ENCODE data around the gene NUBP1. TPM values are rescaled to one million over a fixed set of nuclear protein-coding genes. Genes with fewer than 3 reads are reported as not detected.

NUBP1 gene
- total and polyA plus RNA-seq, 9 of the 15 experiments (the other 6 are each of a cell fraction or from before 2014, with no cell fraction given): 17.2 to 55.1 (median 35.6) TPM

- TF ChIP-seq GTF3C2 (IDR thresholded peaks at IDR 0.05; ENCODE audit: borderline replicate concordance, extremely low read depth, insufficient read length) (no peak), POLR3G (IDR thresholded peaks at IDR 0.05; ENCODE audit: extremely low read depth, insufficient read length, insufficient replicate concordance) (no peak), MCM5 (IDR thresholded peaks at IDR 0.05; ENCODE audit: low read depth) (no peak), EZH2 (IDR thresholded peaks at IDR 0.05; ENCODE audit: borderline replicate concordance, low read depth, low read length) (no peak)
Observed at GRCh38 chr16:10743227-10743609, 424 bp upstream of the NUBP1 start (continued).

DNA sequence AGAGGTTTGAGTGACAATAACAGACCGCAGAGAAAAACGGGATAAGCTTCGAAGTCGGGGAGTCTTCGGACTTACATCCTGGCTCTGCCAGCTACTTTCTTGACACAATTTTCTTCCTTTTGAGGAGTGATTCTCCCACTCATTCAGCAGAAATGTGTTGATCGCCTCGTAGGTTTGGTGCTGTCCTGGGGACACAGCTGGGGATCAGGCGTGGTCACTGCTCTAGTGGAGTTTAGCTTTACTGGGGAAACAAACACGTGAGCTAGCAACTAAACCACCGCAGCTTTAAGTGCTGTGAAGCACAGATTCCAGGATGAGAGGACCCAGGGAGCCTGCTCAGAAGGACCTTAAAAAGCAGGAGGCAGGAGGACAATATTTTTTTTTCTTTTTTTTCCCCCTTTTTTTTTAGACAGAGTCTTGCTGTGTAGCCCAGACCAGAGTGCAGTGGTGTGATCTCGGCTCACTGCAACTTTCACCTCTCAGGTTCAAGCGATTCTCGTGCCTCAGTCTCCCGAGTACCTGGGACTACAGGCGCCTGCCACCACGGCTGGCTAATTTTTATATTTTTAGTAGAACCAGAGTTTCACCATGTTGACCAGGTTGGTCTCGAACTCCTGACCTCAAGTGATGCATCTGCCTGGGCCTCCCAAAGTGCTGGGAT, 858 bp downstream of the NUBP1 start:
- H3K9ac ChIP-seq (ENCODE audit: insufficient read depth in 1 of 2, low read depth in 2 of 2, low read length in 2 of 2): peak overlapping the region; percentile 80 to 88
- H3K4me3 ChIP-seq: peak overlapping the region; percentile 66
- no peaks in the 10 kb centered on the region for H3K9me1 ChIP-seq (ENCODE audit: control insufficient read depth, insufficient read depth, low read length)
- intact Hi-C loops (cut with micrococcal nuclease) (no loop called here), in situ Hi-C loops (cut with MboI) (loop anchor here (5.0 kb wide), 2 partner anchors 168 to 492 kb away; no protein-coding TSS in a partner anchor)
- WGBS (ENCODE audit: insufficient coverage, low coverage, missing lambda C conversion rate): 32% methylated on average over 16 of the region's 17 CpGs
- peak overlapping the region; percentile 95 for H2AFZ ChIP-seq (ENCODE audit: low read depth, low read length)
- no peaks in the 10 kb centered on the region for H3K27me3 ChIP-seq (ENCODE audit: control insufficient read depth in 2 of 2, insufficient read depth in 2 of 2, low read length in 2 of 2)
- CTCF ChIA-PET (ENCODE audit: low intra/inter-chr PET ratio): no interaction called here
- H3K36me3 ChIP-seq (ENCODE audit: control insufficient read depth, insufficient read depth, low read length): peaks cover 38% of the 10 kb centered on the region; the same call in 2 of the 3 replicates
- H3K4me2 ChIP-seq (ENCODE audit: insufficient read depth, low read length): peak overlapping the region; percentile 97
- TSS peak; percentile 89 for BruUV-seq (replicated peaks)
- peak in 1 of 4 experiments; percentile 44 for DNase-seq (ENCODE audit: extremely low read depth in 1 of 4, low spot score in 3 of 4)
- peaks cover 9% of the 10 kb centered on the region; the same call in 2 of the 3 replicates for H3K79me2 ChIP-seq (ENCODE audit: control insufficient read depth, insufficient read depth, low read length)
- peak; percentile 29 for ATAC-seq
- peaks cover 23 to 24% of the 10 kb centered on the region in 2 experiments for H3K4me1 ChIP-seq (replicated peaks in 1 of 2; ENCODE audit: control insufficient read depth in 2 of 2, insufficient read depth in 2 of 2, low read length in 2 of 2)
- H4K20me1 ChIP-seq (replicated peaks; ENCODE audit: control insufficient read depth, insufficient read depth, low read length): no peaks in the 10 kb centered on the region
- H3K9me3 ChIP-seq (replicated peaks; ENCODE audit: control insufficient read depth, insufficient read depth, low read depth, low read length): no peaks in the 10 kb centered on the region
- peak overlapping the region; percentile 99 for H3K27ac ChIP-seq (ENCODE audit: extremely low read depth, low read depth, low read length)
- FAIRE-seq: no peak
- POLR2A ChIA-PET: interaction anchor here (0.5 to 1.9 kb wide), 11 partner anchors 9 to 1885 kb away, joined by 3 to 21 read pairs (median 3); no protein-coding TSS in a partner anchor
- TF ChIP-seq, protein P1, sequence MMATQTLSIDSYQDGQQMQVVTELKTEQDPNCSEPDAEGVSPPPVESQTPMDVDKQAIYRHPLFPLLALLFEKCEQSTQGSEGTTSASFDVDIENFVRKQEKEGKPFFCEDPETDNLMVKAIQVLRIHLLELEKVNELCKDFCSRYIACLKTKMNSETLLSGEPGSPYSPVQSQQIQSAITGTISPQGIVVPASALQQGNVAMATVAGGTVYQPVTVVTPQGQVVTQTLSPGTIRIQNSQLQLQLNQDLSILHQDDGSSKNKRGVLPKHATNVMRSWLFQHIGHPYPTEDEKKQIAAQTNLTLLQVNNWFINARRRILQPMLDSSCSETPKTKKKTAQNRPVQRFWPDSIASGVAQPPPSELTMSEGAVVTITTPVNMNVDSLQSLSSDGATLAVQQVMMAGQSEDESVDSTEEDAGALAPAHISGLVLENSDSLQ (IDR thresholded peaks at IDR 0.05): no peak
- TF ChIP-seq, protein P2, sequence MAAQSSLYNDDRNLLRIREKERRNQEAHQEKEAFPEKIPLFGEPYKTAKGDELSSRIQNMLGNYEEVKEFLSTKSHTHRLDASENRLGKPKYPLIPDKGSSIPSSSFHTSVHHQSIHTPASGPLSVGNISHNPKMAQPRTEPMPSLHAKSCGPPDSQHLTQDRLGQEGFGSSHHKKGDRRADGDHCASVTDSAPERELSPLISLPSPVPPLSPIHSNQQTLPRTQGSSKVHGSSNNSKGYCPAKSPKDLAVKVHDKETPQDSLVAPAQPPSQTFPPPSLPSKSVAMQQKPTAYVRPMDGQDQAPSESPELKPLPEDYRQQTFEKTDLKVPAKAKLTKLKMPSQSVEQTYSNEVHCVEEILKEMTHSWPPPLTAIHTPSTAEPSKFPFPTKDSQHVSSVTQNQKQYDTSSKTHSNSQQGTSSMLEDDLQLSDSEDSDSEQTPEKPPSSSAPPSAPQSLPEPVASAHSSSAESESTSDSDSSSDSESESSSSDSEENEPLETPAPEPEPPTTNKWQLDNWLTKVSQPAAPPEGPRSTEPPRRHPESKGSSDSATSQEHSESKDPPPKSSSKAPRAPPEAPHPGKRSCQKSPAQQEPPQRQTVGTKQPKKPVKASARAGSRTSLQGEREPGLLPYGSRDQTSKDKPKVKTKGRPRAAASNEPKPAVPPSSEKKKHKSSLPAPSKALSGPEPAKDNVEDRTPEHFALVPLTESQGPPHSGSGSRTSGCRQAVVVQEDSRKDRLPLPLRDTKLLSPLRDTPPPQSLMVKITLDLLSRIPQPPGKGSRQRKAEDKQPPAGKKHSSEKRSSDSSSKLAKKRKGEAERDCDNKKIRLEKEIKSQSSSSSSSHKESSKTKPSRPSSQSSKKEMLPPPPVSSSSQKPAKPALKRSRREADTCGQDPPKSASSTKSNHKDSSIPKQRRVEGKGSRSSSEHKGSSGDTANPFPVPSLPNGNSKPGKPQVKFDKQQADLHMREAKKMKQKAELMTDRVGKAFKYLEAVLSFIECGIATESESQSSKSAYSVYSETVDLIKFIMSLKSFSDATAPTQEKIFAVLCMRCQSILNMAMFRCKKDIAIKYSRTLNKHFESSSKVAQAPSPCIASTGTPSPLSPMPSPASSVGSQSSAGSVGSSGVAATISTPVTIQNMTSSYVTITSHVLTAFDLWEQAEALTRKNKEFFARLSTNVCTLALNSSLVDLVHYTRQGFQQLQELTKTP (IDR thresholded peaks at IDR 0.05; ENCODE audit: low read depth in 1 of 2, partially characterized antibody in 2 of 2): no peak
- TF ChIP-seq HDAC1 (IDR thresholded peaks at IDR 0.05) (0 out of 4 replicates have a peak, but pooled peaks of 1 of the 2 experiments have one; percentile 15), ELF2 (CRISPR knock-in tag; IDR thresholded peaks at IDR 0.05) (no peak), MXI1 (IDR thresholded peaks at IDR 0.05; ENCODE audit: low read depth, low read length) (peak; percentile 29; the same call in 1 of the 2 replicates), ZNF143 (CRISPR knock-in tag; IDR thresholded peaks at IDR 0.05) (no peak), RBFOX2 (IDR thresholded peaks at IDR 0.05; ENCODE audit: low read depth, low read length) (no peak)

All from K562 (cell line).